ENCODE results near the gene DTD1.

- no peak for TF ChIP-seq CTCF (IDR thresholded peaks at IDR 0.05; ENCODE audit: insufficient read depth, low read depth, low read length)
- TF ChIP-seq EZH2 (IDR thresholded peaks at IDR 0.05; ENCODE audit: insufficient read depth, low read length), result no peak
These were observed 104.6 kb downstream of the DTD1 start for GRCh38 chr20:18692447-18692846.

Data from astrocyte (in vitro differentiated cells and primary cell).